Measurements from ENCODE around the gene NRXN3.

- TF ChIP-seq PKNOX1 (IDR thresholded peaks at IDR 0.05) (no peak), SUZ12 (IDR thresholded peaks at IDR 0.05) (no peak), ARNT (IDR thresholded peaks at IDR 0.05) (no peak), FOXA1 (IDR thresholded peaks at IDR 0.05) (no peak), FOXM1 (IDR thresholded peaks at IDR 0.05; ENCODE audit: borderline replicate concordance) (no peak), ELF4 (IDR thresholded peaks at IDR 0.05) (no peak), LEF1 (IDR thresholded peaks at IDR 0.05; ENCODE audit: borderline replicate concordance) (no peak), HDGF (IDR thresholded peaks at IDR 0.05; ENCODE audit: borderline replicate concordance) (no peak), FOXK2 (IDR thresholded peaks at IDR 0.05) (no peak), NFRKB (IDR thresholded peaks at IDR 0.05) (no peak), SP1 (IDR thresholded peaks at IDR 0.05) (no peak), BHLHE40 (IDR thresholded peaks at IDR 0.05; ENCODE audit: borderline replicate concordance) (no peak), TARDBP (IDR thresholded peaks at IDR 0.05) (no peak), ZNF384 (IDR thresholded peaks at IDR 0.05) (no peak)
These were observed 186.2 kb downstream of the NRXN3 start for GRCh38 chr14:78356391-78356790.

All from HEK293T (cell line).